SK-N-SH (cell line): ENCODE data around the gene CYSLTR2. TPM values are rescaled to one million over a fixed set of nuclear protein-coding genes. Genes with fewer than 3 reads are reported as not detected.
"Not testable (repeated sequence)": the region's sequence is repeated elsewhere in the genome, so short reads cannot be mapped to it uniquely, and the experiment has no call there.

ENCODE experiments used
- CTCF ChIA-PET: fragments of 300-600, 350-600 bp; formaldehyde crosslinking; extraction: SDS; loops from one replicate; lab custom pipeline; 2021; lab: Yijun Ruan, JAX
- POLR2A ChIA-PET: fragments of 350-600 bp; sonication (Branson Sonifier 250); formaldehyde crosslinking; extraction: SDS; loops from one replicate; lab custom pipeline; 2020; ENCODE audit warnings: antibody characterized with exemption, inconsistent platforms; lab: Yijun Ruan, JAX
- DNase-seq: peaks from one replicate; pipeline ENCODE4 v3.0.0; 2012
- H2AFZ ChIP-seq: fragments of 200-600 bp; sonication (generic); 2 replicates; pipeline ENCODE4 v1.8.1; 2016; ENCODE audit warnings: antibody characterized with exemption, mild to moderate bottlenecking, low read depth
- H3F3A ChIP-seq: fragments of 200-600 bp; sonication (generic); replicated peaks from 2 replicates; pipeline ENCODE3; 2016; ENCODE audit warnings: antibody characterized with exemption, mild to moderate bottlenecking; ENCODE audit not compliant: insufficient read depth
- H3K27ac ChIP-seq, 2 experiments: fragments of 200-500 bp in 1 of 2; fragments of 200-600 bp in 1 of 2; sonication (Bioruptor generic) in 1 of 2; sonication (generic), shearing (Covaris generic) in 1 of 2; 2 replicates each; pipeline versions ENCODE4 v1.5.1 to v1.6.1; 2014 to 2016; ENCODE audit warnings: low read depth in 2 of 2, inconsistent platforms in 1 of 2, low read length in 1 of 2, mild to moderate bottlenecking in 1 of 2, mixed read lengths in 1 of 2
- H3K27me3 ChIP-seq: fragments of 200-600 bp; sonication (generic), shearing (Covaris generic); 2 replicates; pipeline ENCODE4 v1.6.1; 2016; ENCODE audit warnings: mixed run types; ENCODE audit not compliant: insufficient read depth
- H3K36me3 ChIP-seq, 2 experiments: fragments of 200-500 bp in 1 of 2; fragments of 200-600 bp in 1 of 2; sonication (Bioruptor generic) in 1 of 2; sonication (generic) in 1 of 2; replicated peaks in 1 of 2; 2 replicates each; pipeline versions ENCODE3 to v1.5.1; 2014 to 2016; ENCODE audit warnings: low read length in 1 of 2, mild to moderate bottlenecking in 1 of 2; ENCODE audit not compliant: insufficient read depth in 2 of 2, control insufficient read depth in 1 of 2
- H3K4me1 ChIP-seq, 2 experiments: fragments of 200-500 bp in 1 of 2; fragments of 200-600 bp in 1 of 2; sonication (Bioruptor generic) in 1 of 2; sonication (generic), shearing (Covaris generic) in 1 of 2; 2 replicates each; pipeline versions ENCODE4 v1.5.1 to v1.6.1; 2014 to 2016; ENCODE audit warnings: low read depth in 1 of 2, low read length in 1 of 2, mixed run types in 1 of 2; ENCODE audit not compliant: insufficient read depth in 2 of 2, control insufficient read depth in 1 of 2
- H3K4me2 ChIP-seq: fragments of 200-600 bp; sonication (generic), shearing (Covaris generic); 2 replicates; pipeline ENCODE4 v1.6.1; 2017; ENCODE audit warnings: mixed run types
- H3K4me3 ChIP-seq, 2 experiments: fragments of 200-500 bp in 1 of 2; fragments of 200-600 bp in 1 of 2; sonication (Bioruptor generic) in 1 of 2; sonication (generic), shearing (Covaris generic) in 1 of 2; 2 replicates each; pipeline versions ENCODE4 v1.5.1 to v1.8.1; 2014 to 2016; ENCODE audit warnings: low read depth in 2 of 2, inconsistent platforms in 1 of 2, low read length in 1 of 2, mild to moderate bottlenecking in 1 of 2, mixed read lengths in 1 of 2, moderate library complexity in 1 of 2
- H3K79me2 ChIP-seq: fragments of 200-600 bp; sonication (generic); 2 replicates; pipeline ENCODE4 v1.8.1; 2017; ENCODE audit warnings: mild to moderate bottlenecking; ENCODE audit not compliant: insufficient read depth
- H3K9ac ChIP-seq: fragments of 200-600 bp; sonication (generic); 2 replicates; pipeline ENCODE4 v1.6.1; 2017; ENCODE audit warnings: mixed run types
- H3K9me2 ChIP-seq: fragments of 200-600 bp; sonication (generic); 2 replicates; pipeline ENCODE4 v1.6.1; 2017; ENCODE audit warnings: mixed run types
- H3K9me3 ChIP-seq: fragments of 200-600 bp; sonication (generic); 2 replicates; pipeline ENCODE4 v1.6.1; 2017; ENCODE audit warnings: mixed run types, mild to moderate bottlenecking, moderate library complexity
- H4K20me1 ChIP-seq: fragments of 200-600 bp; sonication (generic); 2 replicates; pipeline ENCODE4 v1.6.1; 2017; ENCODE audit warnings: mild to moderate bottlenecking, mixed run types; ENCODE audit not compliant: insufficient read depth
- IRF3 ChIP-seq: fragments of 150-350 bp; IDR thresholded peaks from 2 replicates; pipeline ENCODE4 v1.6.1; 2016; ENCODE audit warnings: mild to moderate bottlenecking, low read depth, low read length
- MAX ChIP-seq: IDR thresholded peaks from 2 replicates; pipeline ENCODE4 v1.4.0; 2012; ENCODE audit warnings: low read depth
- MEF2A ChIP-seq: IDR thresholded peaks from 2 replicates; pipeline ENCODE4 v1.4.0; 2012; ENCODE audit warnings: low read depth, borderline replicate concordance
- RCOR1 ChIP-seq: fragments of 150-350 bp; IDR thresholded peaks from 2 replicates; pipeline ENCODE4 v1.6.1; 2017; ENCODE audit warnings: antibody characterized with exemption, low read length
- REST ChIP-seq: IDR thresholded peaks from 2 replicates; pipeline ENCODE4 v1.6.1; 2012; ENCODE audit warnings: mild to moderate bottlenecking, low read depth, low read length, moderate library complexity
- RFX5 ChIP-seq: IDR thresholded peaks from 2 replicates; pipeline ENCODE4 v1.6.1; 2012; ENCODE audit warnings: mild to moderate bottlenecking, improper control_type of control experiment, low read length
- SIN3A ChIP-seq: IDR thresholded peaks from 2 replicates; pipeline ENCODE4 v1.6.1; 2012; ENCODE audit warnings: low read depth, mild to moderate bottlenecking, low read length, moderate library complexity, borderline replicate concordance
- TEAD4 ChIP-seq: IDR thresholded peaks from 2 replicates; pipeline ENCODE4 v1.4.0; 2012; ENCODE audit warnings: mild to moderate bottlenecking, borderline replicate concordance; ENCODE audit not compliant: insufficient read depth
- USF1 ChIP-seq: IDR thresholded peaks from 2 replicates; pipeline ENCODE4 v1.4.0; 2012; ENCODE audit warnings: low read depth, borderline replicate concordance
- USF2 ChIP-seq: fragments of 150-350 bp; IDR thresholded peaks from 2 replicates; pipeline ENCODE4 v1.6.1; 2017; ENCODE audit warnings: antibody characterized with exemption, low read length, low read depth, borderline replicate concordance
- YY1 ChIP-seq: IDR thresholded peaks from 2 replicates; pipeline ENCODE4 v1.4.0; 2012; ENCODE audit warnings: low read depth, mild to moderate bottlenecking
- ZBTB33 ChIP-seq: IDR thresholded peaks from 2 replicates; pipeline ENCODE4 v1.4.0; 2012; ENCODE audit warnings: low read depth, borderline replicate concordance
- WGBS: methylation state at CpG from one replicate; pipeline ENCODE4 v1.1.6; 2017; ENCODE audit warnings: low lambda C conversion rate; 5-methylcytosine and 5-hydroxymethylcytosine counted together
- polyA plus RNA-seq, 3 experiments: library from polyadenylated mRNA; depleted of rRNA; stranded (reverse); fragments of >200 nt; gene quantifications; 2 replicates each; pipeline ENCODE4 v1.2.3, GENCODE V29; 2012

The CYSLTR2 gene
- polyA plus RNA-seq, 1 of the 3 experiments (the other 2 are of a cell fraction), result 0.12 TPM

- no peaks in the 10 kb centered on the region for H3F3A ChIP-seq
- ChIA-PET CTCF (interaction anchor here (0.8 kb wide), 1 partner anchor 16 kb away, joined by 3 read pairs; no protein-coding TSS in a partner anchor), POLR2A (no interaction called here)
- H3K9me2 ChIP-seq, result no peaks in the 10 kb centered on the region
- H3K4me3 ChIP-seq, result no peak overlapping the region
- DNase-seq, result no peak
- no peaks in the 10 kb centered on the region for H4K20me1 ChIP-seq
- TF ChIP-seq SIN3A (no peak), TEAD4 (no peak), IRF3 (no peak), MEF2A (no peak), REST (no peak), USF1 (no peak), RFX5 (no peak), ZBTB33 (no peak), USF2 (no peak), MAX (no peak), YY1 (no peak), RCOR1 (no peak)
- no peaks in the 10 kb centered on the region for H3K36me3 ChIP-seq
- 87% methylated on average over 2 of the region's 2 CpGs for WGBS
- no peak overlapping the region for H3K4me2 ChIP-seq
- H3K27me3 ChIP-seq, result no peaks in the 10 kb centered on the region
- H3K9me3 ChIP-seq, result no peaks in the 10 kb centered on the region
- no peak overlapping the region for H3K9ac ChIP-seq
- no peaks in the 10 kb centered on the region for H3K79me2 ChIP-seq
- H3K4me1 ChIP-seq, result no peaks in the 10 kb centered on the region
- no peak overlapping the region for H3K27ac ChIP-seq
- no peak overlapping the region for H2AFZ ChIP-seq
Measured at GRCh38 chr13:48695776-48696175, 42.0 kb downstream of the CYSLTR2 start.

GRCh38 chr13:48696676-48697075 lies 42.9 kb downstream of the CYSLTR2 start:
- H3K9me2 ChIP-seq, H3F3A ChIP-seq, H3K4me3 ChIP-seq, H4K20me1 ChIP-seq, H3K9ac ChIP-seq, H2AFZ ChIP-seq, H3K27ac ChIP-seq, CTCF ChIA-PET, H3K79me2 ChIP-seq, H3K4me1 ChIP-seq, H3K27me3 ChIP-seq, H3K36me3 ChIP-seq, DNase-seq, POLR2A ChIA-PET, H3K4me2 ChIP-seq, H3K9me3 ChIP-seq: not testable (repeated sequence)
- WGBS, result 69% methylated on average over 4 of the region's 12 CpGs
